PC-9 (cell line): Measurements from ENCODE around the gene PRCD.

Experiments used
- EZH2 ChIP-seq: fragments of 200-600 bp; sonication (generic); IDR thresholded peaks from 2 replicates; pipeline ENCODE4 v1.8.0; 2017; ENCODE audit warnings: antibody characterized with exemption, low read depth
- TF ChIP-seq, protein P1 (sequence below): fragments of 200-600 bp; sonication (generic); conservative IDR thresholded peaks from 2 replicates; pipeline ENCODE4 v1.6.1; 2017; ENCODE audit warnings: mixed run types, antibody characterized with exemption, mild to moderate bottlenecking, moderate library complexity

DNA sequence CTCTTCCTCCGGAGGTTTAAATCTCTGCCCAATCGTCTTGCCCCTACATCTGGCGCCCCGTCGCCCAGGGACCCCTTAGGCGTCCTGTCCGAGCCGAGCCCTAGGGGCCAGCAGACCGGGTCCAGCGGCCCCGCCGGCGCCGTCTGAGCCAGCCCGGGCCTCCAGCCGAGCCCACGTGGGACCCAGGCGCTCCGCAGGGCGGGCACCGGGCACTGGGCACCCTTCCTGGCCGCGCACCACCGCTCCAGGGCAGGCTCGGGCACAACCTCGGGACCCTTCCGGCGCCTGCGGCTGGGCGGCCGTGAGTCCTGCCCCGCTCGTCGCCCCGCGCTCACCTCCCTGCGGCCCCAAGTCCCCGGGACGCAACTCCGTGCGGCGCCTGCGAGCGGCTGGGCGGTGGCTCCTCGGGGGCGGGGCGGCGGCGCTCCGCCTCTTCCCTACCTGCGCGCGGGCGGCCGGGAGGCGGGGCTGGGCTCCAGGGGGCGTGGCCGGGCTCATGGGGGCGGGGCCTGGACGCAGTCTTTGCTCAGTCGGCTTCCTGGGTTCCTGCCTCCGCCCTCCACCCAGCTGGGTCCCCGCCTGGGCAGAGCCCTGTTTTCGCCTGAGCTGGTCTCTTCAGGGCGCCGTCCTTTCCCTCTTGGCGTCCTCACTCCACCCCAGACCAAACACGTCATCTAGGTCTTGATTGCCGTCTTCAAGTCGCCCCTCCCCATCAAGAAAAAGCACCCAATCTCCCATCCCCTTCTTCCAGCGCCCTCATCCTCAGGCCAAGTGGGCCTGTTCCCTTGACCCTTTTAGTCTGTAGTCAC lies 38.6 kb upstream of the PRCD start, which contains the start of gene RHBDF2:
- TF ChIP-seq, protein P1, sequence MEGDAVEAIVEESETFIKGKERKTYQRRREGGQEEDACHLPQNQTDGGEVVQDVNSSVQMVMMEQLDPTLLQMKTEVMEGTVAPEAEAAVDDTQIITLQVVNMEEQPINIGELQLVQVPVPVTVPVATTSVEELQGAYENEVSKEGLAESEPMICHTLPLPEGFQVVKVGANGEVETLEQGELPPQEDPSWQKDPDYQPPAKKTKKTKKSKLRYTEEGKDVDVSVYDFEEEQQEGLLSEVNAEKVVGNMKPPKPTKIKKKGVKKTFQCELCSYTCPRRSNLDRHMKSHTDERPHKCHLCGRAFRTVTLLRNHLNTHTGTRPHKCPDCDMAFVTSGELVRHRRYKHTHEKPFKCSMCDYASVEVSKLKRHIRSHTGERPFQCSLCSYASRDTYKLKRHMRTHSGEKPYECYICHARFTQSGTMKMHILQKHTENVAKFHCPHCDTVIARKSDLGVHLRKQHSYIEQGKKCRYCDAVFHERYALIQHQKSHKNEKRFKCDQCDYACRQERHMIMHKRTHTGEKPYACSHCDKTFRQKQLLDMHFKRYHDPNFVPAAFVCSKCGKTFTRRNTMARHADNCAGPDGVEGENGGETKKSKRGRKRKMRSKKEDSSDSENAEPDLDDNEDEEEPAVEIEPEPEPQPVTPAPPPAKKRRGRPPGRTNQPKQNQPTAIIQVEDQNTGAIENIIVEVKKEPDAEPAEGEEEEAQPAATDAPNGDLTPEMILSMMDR, result no peak
- TF ChIP-seq EZH2, result no peak
